IMR-90 (cell line): ENCODE measurements around the gene LEF1. TPM values are rescaled to one million over a fixed set of nuclear protein-coding genes. Genes with fewer than 3 reads are reported as not detected.
"Not testable (repeated sequence)": the region's sequence is repeated elsewhere in the genome, so short reads cannot be mapped to it uniquely, and the experiment has no call there.

Experiments
- ATAC-seq: fragments of 200-7000 bp; cut with Tn5 transposase; 2 replicates; pipeline ENCODE4 v1.9.1; 2020; ENCODE audit warnings: low read depth, mild to moderate bottlenecking, moderate library complexity
- BruUV-seq: library from RNA; stranded (reverse); fragments of 400-500 nt; replicated peaks from 2 replicates; lab custom pipeline; 2021; lab: Mats Ljungman, UMichigan
- CTCF ChIA-PET: fragments of 300-600 bp; formaldehyde crosslinking; extraction: SDS; loops from one replicate; lab custom pipeline; 2021; ENCODE audit warnings: antibody characterized with exemption; lab: Yijun Ruan, JAX
- POLR2A ChIA-PET: fragments of 300-600 bp; sonication (Branson Sonifier 250); formaldehyde crosslinking; loops from one replicate; lab custom pipeline; 2022; ENCODE audit warnings: antibody characterized with exemption; ENCODE audit not compliant: unreplicated experiment; lab: Charles Lee
- DNase-seq: peaks from one replicate; pipeline ENCODE4 v3.0.0; 2013
- H2AFZ ChIP-seq: replicated peaks from 2 replicates; pipeline ENCODE3; 2013; ENCODE audit warnings: low read length, mild to moderate bottlenecking; ENCODE audit not compliant: poor library complexity
- H2AK5ac ChIP-seq: 2 replicates; pipeline ENCODE4 v1.6.1; 2013; ENCODE audit warnings: low read depth, low read length, inconsistent platforms
- H2AK9ac ChIP-seq: replicated peaks from 2 replicates; pipeline ENCODE3; 2013; ENCODE audit warnings: mild to moderate bottlenecking, low read depth, low read length, moderate library complexity; ENCODE audit not compliant: poor library complexity
- H2BK120ac ChIP-seq: 2 replicates; pipeline ENCODE4 v1.6.1; 2013; ENCODE audit warnings: low read depth, low read length, inconsistent platforms
- H2BK15ac ChIP-seq: 3 replicates; pipeline ENCODE4 v1.6.1; 2013; ENCODE audit warnings: low read depth, low read length, inconsistent platforms
- H2BK20ac ChIP-seq: 2 replicates; pipeline ENCODE4 v1.6.1; 2013; ENCODE audit warnings: low read depth, mild to moderate bottlenecking, inconsistent platforms, low read length, moderate library complexity
- H2BK5ac ChIP-seq: 2 replicates; pipeline ENCODE4 v1.6.1; 2013; ENCODE audit warnings: mild to moderate bottlenecking, low read depth, low read length, inconsistent platforms; ENCODE audit not compliant: poor library complexity, severe bottlenecking
- H3K14ac ChIP-seq: replicated peaks from 2 replicates; pipeline ENCODE4 v1.6.1; 2013; ENCODE audit warnings: low read depth, low read length, inconsistent platforms
- H3K18ac ChIP-seq: 2 replicates; pipeline ENCODE4 v1.6.1; 2013; ENCODE audit warnings: low read depth, low read length, control low read depth
- H3K23ac ChIP-seq: 2 replicates; pipeline ENCODE4 v1.6.1; 2013; ENCODE audit warnings: low read depth, low read length, inconsistent platforms
- H3K27ac ChIP-seq: 2 replicates; pipeline ENCODE4 v1.5.1; 2013; ENCODE audit warnings: mild to moderate bottlenecking, control low read depth, low read length; ENCODE audit not compliant: insufficient read depth
- H3K27me3 ChIP-seq: 2 replicates; pipeline ENCODE4 v1.6.1; 2013; ENCODE audit warnings: low read length; ENCODE audit not compliant: control insufficient read depth, insufficient read depth
- H3K36me3 ChIP-seq: 2 replicates; pipeline ENCODE4 v1.6.1; 2013; ENCODE audit warnings: low read length, mixed read lengths; ENCODE audit not compliant: control insufficient read depth, insufficient read depth
- H3K4ac ChIP-seq: 2 replicates; pipeline ENCODE4 v1.6.1; 2013; ENCODE audit warnings: low read depth, low read length, inconsistent platforms
- H3K4me1 ChIP-seq: 2 replicates; pipeline ENCODE4 v1.6.1; 2013; ENCODE audit warnings: low read length, mixed read lengths; ENCODE audit not compliant: control insufficient read depth, insufficient read depth
- H3K4me2 ChIP-seq: 2 replicates; pipeline ENCODE4 v1.6.1; 2013; ENCODE audit warnings: low read depth, mild to moderate bottlenecking, control low read depth, low read length, moderate library complexity
- H3K4me3 ChIP-seq: 2 replicates; pipeline ENCODE4 v1.5.1; 2013; ENCODE audit warnings: low read depth, mild to moderate bottlenecking, control low read depth, low read length, moderate library complexity; ENCODE audit not compliant: insufficient read depth
- H3K56ac ChIP-seq: 2 replicates; pipeline ENCODE4 v1.6.1; 2013; ENCODE audit warnings: low read length, inconsistent platforms; ENCODE audit not compliant: insufficient read depth; ENCODE audit errors: extremely low read depth
- H3K79me1 ChIP-seq, 2 experiments: 2 replicates each; pipeline ENCODE4 v1.6.1; 2013; ENCODE audit warnings: low read length in 2 of 2, inconsistent platforms in 1 of 2, low read depth in 1 of 2
- H3K9ac ChIP-seq: 2 replicates; pipeline ENCODE4 v1.6.1; 2013; ENCODE audit warnings: low read depth, low read length, control low read depth
- H3K9me1 ChIP-seq: 2 replicates; pipeline ENCODE4 v1.6.1; 2013; ENCODE audit warnings: low read length, inconsistent platforms; ENCODE audit not compliant: insufficient read depth
- H3K9me3 ChIP-seq: 2 replicates; pipeline ENCODE4 v1.6.1; 2013; ENCODE audit warnings: low read length; ENCODE audit not compliant: control insufficient read depth, insufficient read depth
- H4K20me1 ChIP-seq: 2 replicates; pipeline ENCODE4 v1.6.1; 2013; ENCODE audit warnings: low read length, inconsistent platforms; ENCODE audit not compliant: insufficient read depth
- H4K5ac ChIP-seq: 2 replicates; pipeline ENCODE4 v1.6.1; 2013; ENCODE audit warnings: mild to moderate bottlenecking, low read depth, low read length, control low read depth
- H4K8ac ChIP-seq, 2 experiments: 2 replicates each; pipeline ENCODE4 v1.6.1; 2013; ENCODE audit warnings: low read depth in 2 of 2, low read length in 2 of 2, control low read depth in 1 of 2, inconsistent platforms in 1 of 2
- H4K91ac ChIP-seq: 2 replicates; pipeline ENCODE4 v1.6.1; 2013; ENCODE audit warnings: low read depth, low read length, inconsistent platforms; ENCODE audit not compliant: insufficient read depth
- WGBS, 2 experiments: methylation state at CpG; one replicate each; pipeline versions ENCODE4 v1.1.5 to v1.1.7; 2013; ENCODE audit warnings: missing lambda C conversion rate in 2 of 2; ENCODE audit not compliant: insufficient read length in 1 of 2; ENCODE audit errors: extremely low coverage in 2 of 2; 5-methylcytosine and 5-hydroxymethylcytosine counted together
- dilution Hi-C: fragments of 300-500 bp; cut with HindIII; formaldehyde crosslinking; loops from one replicate; pipeline ENCODE4 v1.14.3; 2018; ENCODE audit warnings: low sequenced_read_pairs; ENCODE audit not compliant: unreplicated experiment
- in situ Hi-C: fragments of 300-500 bp; cut with MboI; formaldehyde crosslinking; loops from 3 replicates; pipeline ENCODE4 v1.14.3; 2019; ENCODE audit warnings: low sequenced_read_pairs, inconsistent platforms, mixed read lengths
- intact Hi-C: fragments of 100-400 bp; cut with micrococcal nuclease; formaldehyde crosslinking; loops from 2 replicates; pipeline ENCODE4 v1.10.0; 2022
- polyA plus RNA-seq, 3 experiments: library from polyadenylated mRNA; depleted of rRNA; stranded (reverse); fragments of >200 nt; gene quantifications; 2 replicates each; pipeline ENCODE4 v1.2.3, GENCODE V29; 2012; ENCODE audit warnings: low replicate concordance in 1 of 3
- total RNA-seq: library from RNA; depleted of rRNA; stranded (reverse); fragments of >200 nt; gene quantifications from 2 replicates; pipeline ENCODE4 v1.2.3, GENCODE V29; 2012

LEF1 gene
- total and polyA plus RNA-seq, 2 of the 4 experiments (the other 2 are of a cell fraction), result 1.7 to 1.8 TPM

DNA sequence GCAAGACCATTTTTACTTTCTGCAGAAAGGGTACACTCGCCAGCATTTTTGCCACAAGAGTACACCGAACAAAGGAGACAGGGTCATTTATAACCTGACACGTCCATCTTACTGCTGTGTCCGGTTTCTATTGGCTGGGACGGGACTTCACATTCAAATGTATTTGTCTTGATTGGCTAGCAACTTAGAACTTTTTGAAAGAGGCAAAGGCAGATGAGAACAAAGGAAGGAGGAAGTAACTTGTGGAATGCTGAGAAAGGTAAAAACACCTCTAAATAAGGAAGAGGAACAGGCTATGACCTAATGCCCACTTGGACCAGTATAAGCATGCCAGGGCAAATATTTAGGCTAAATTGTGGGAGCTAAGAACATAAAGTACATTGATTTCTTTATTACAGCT is 156.3 kb downstream of the LEF1 start:
- ATAC-seq, H2BK120ac ChIP-seq, H4K91ac ChIP-seq, H4K20me1 ChIP-seq, H3K79me1 ChIP-seq, H3K27ac ChIP-seq, H3K4me2 ChIP-seq, H3K27me3 ChIP-seq, H3K4me3 ChIP-seq, H3K9ac ChIP-seq, H2BK5ac ChIP-seq, H3K18ac ChIP-seq, H3K4ac ChIP-seq, H3K14ac ChIP-seq, DNase-seq, H2AFZ ChIP-seq, H4K8ac ChIP-seq, H3K36me3 ChIP-seq, H3K4me1 ChIP-seq, intact Hi-C loops, H2BK15ac ChIP-seq, H3K56ac ChIP-seq, H2AK5ac ChIP-seq, H2AK9ac ChIP-seq, H3K23ac ChIP-seq, in situ Hi-C loops, H4K5ac ChIP-seq, H2BK20ac ChIP-seq, POLR2A ChIA-PET, H3K9me3 ChIP-seq, dilution Hi-C loops, BruUV-seq, H3K9me1 ChIP-seq: not testable (repeated sequence)
- WGBS, 2 experiments, result 95% methylated on average over 3 of the region's 5 CpGs; no CpG with 5 or more reads in 1 of the 2 experiments
- CTCF ChIA-PET, result interaction anchor here (0.5 kb wide), 1 partner anchor 520 kb away, joined by 7 read pairs; no protein-coding TSS in a partner anchor
